ENCODE data around the gene PPFIBP2.
"Not testable (repeated sequence)": the region's sequence is repeated elsewhere in the genome, so short reads cannot be mapped to it uniquely, and the experiment has no call there.

Gene PPFIBP2

GRCh38 chr11:7499081-7499480 lies 14.7 kb upstream of the PPFIBP2 start:
- no peak for DNase-seq (ENCODE audit: low spot score)

- DNase-seq (ENCODE audit: low spot score) = no peak
These were observed 13.5 kb upstream of the PPFIBP2 start for GRCh38 chr11:7500251-7500650.

- DNase-seq (ENCODE audit: low spot score) = no peak
These were observed 12.5 kb upstream of the PPFIBP2 start for GRCh38 chr11:7501251-7501650.

GRCh38 chr11:7501894-7502293 lies 11.9 kb upstream of the PPFIBP2 start:
- no peak for DNase-seq (ENCODE audit: low spot score)

- no peak for DNase-seq (ENCODE audit: low spot score)
These were observed 7.6 kb upstream of the PPFIBP2 start for GRCh38 chr11:7506243-7506642.

- no peak for DNase-seq (ENCODE audit: low spot score)
These were observed 5.7 kb upstream of the PPFIBP2 start for GRCh38 chr11:7508087-7508486.

- DNase-seq (ENCODE audit: low spot score) = no peak
These were observed 3.8 kb upstream of the PPFIBP2 start for GRCh38 chr11:7509966-7510365.

- no peak for DNase-seq (ENCODE audit: low spot score)
These were observed 2.4 kb upstream of the PPFIBP2 start for GRCh38 chr11:7511401-7511800.

- DNase-seq (ENCODE audit: low spot score) = no peak
These were observed 1.1 kb upstream of the PPFIBP2 start for GRCh38 chr11:7512525-7513233.

GRCh38 chr11:7514099-7514591 lies 346 bp downstream of the PPFIBP2 start:
- DNase-seq (ENCODE audit: low spot score) = no peak

- DNase-seq (ENCODE audit: low spot score) = no peak
These were observed 1.7 kb downstream of the PPFIBP2 start for GRCh38 chr11:7515447-7515886.

- no peak for DNase-seq (ENCODE audit: low spot score)
These were observed 2.7 kb downstream of the PPFIBP2 start for GRCh38 chr11:7516475-7516874.

- DNase-seq (ENCODE audit: low spot score) = not testable (repeated sequence)
These were observed 3.9 kb downstream of the PPFIBP2 start for GRCh38 chr11:7517743-7518142.

- DNase-seq (ENCODE audit: low spot score) = no peak
These were observed 5.2 kb downstream of the PPFIBP2 start for GRCh38 chr11:7518811-7519562.

GRCh38 chr11:7520011-7520942 lies 6.5 kb downstream of the PPFIBP2 start:
- DNase-seq (ENCODE audit: low spot score) = no peak

- DNase-seq (ENCODE audit: low spot score) = no peak
These were observed 7.2 kb downstream of the PPFIBP2 start for GRCh38 chr11:7520981-7521487.

- no peak for DNase-seq (ENCODE audit: low spot score)
These were observed 8.3 kb downstream of the PPFIBP2 start for GRCh38 chr11:7522121-7522520.

- no peak for DNase-seq (ENCODE audit: low spot score)
These were observed 8.7 kb downstream of the PPFIBP2 start for GRCh38 chr11:7522546-7522945.

- no peak for DNase-seq (ENCODE audit: low spot score)
These were observed 9.8 kb downstream of the PPFIBP2 start for GRCh38 chr11:7523416-7524210.

GRCh38 chr11:7524462-7525235 lies 10.8 kb downstream of the PPFIBP2 start:
- no peak for DNase-seq (ENCODE audit: low spot score)
